ENCODE results near the gene KCNJ4. TPM values are rescaled to one million over a fixed set of nuclear protein-coding genes. Genes with fewer than 3 reads are reported as not detected.

KCNJ4 gene
- total RNA-seq, 1 experiment from 2014 or later: 3.4 TPM

- H3K4me3 ChIP-seq (ENCODE audit: insufficient read depth, low read depth, low read length): no peak overlapping the region
- H3K36me3 ChIP-seq (replicated peaks; ENCODE audit: control insufficient read depth, insufficient read depth, low read length): no peaks in the 10 kb centered on the region
- peaks cover 37% of the 10 kb centered on the region for H3K27me3 ChIP-seq (ENCODE audit: control insufficient read depth, insufficient read depth, low read length)
- DNase-seq: no peak
These were observed 10.1 kb upstream of the KCNJ4 start for GRCh38 chr22:38464992-38465672.

- peaks cover 35% of the 10 kb centered on the region for H3K27me3 ChIP-seq (ENCODE audit: control insufficient read depth, insufficient read depth, low read length)
- H3K36me3 ChIP-seq (replicated peaks; ENCODE audit: control insufficient read depth, insufficient read depth, low read length): no peaks in the 10 kb centered on the region
- peak; percentile 90 for DNase-seq
- H3K4me3 ChIP-seq (ENCODE audit: insufficient read depth, low read depth, low read length): 0 out of 2 replicates have a peak overlapping the region, but pooled peaks have one; percentile 6
These were observed 8.2 kb upstream of the KCNJ4 start for GRCh38 chr22:38462960-38463784.

- peak; percentile 95 for DNase-seq
- Histone ChIP-seq H3K36me3 (replicated peaks; ENCODE audit: control insufficient read depth, insufficient read depth, low read length) (no peaks in the 10 kb centered on the region), H3K4me3 (ENCODE audit: insufficient read depth, low read depth, low read length) (peak overlapping the region; percentile 16; the same call in 1 of the 2 replicates), H3K27me3 (ENCODE audit: control insufficient read depth, insufficient read depth, low read length) (peaks cover 26% of the 10 kb centered on the region)
These were observed 6.5 kb upstream of the KCNJ4 start for GRCh38 chr22:38461414-38462081.

GRCh38 chr22:38461057-38461413 lies 6.0 kb upstream of the KCNJ4 start:
- H3K27me3 ChIP-seq (ENCODE audit: control insufficient read depth, insufficient read depth, low read length): peaks cover 28% of the 10 kb centered on the region
- DNase-seq: peak; percentile 40
- no peaks in the 10 kb centered on the region for H3K36me3 ChIP-seq (replicated peaks; ENCODE audit: control insufficient read depth, insufficient read depth, low read length)
- H3K4me3 ChIP-seq (ENCODE audit: insufficient read depth, low read depth, low read length): peak overlapping the region; percentile 16; the same call in 1 of the 2 replicates

GRCh38 chr22:38460426-38460840 lies 5.4 kb upstream of the KCNJ4 start:
- no peak for DNase-seq

GRCh38 chr22:38456841-38457699 lies 2.1 kb upstream of the KCNJ4 start:
- Histone ChIP-seq H3K36me3 (replicated peaks; ENCODE audit: control insufficient read depth, insufficient read depth, low read length) (no peaks in the 10 kb centered on the region), H3K4me3 (ENCODE audit: insufficient read depth, low read depth, low read length) (no peak overlapping the region), H3K27me3 (ENCODE audit: control insufficient read depth, insufficient read depth, low read length) (peaks cover 52% of the 10 kb centered on the region)
- no peak for DNase-seq

More at GRCh38 chr22:38460426-38460840, 5.4 kb upstream of the KCNJ4 start:
- Histone ChIP-seq H3K36me3 (replicated peaks; ENCODE audit: control insufficient read depth, insufficient read depth, low read length) (no peaks in the 10 kb centered on the region), H3K4me3 (ENCODE audit: insufficient read depth, low read depth, low read length) (no peak overlapping the region), H3K27me3 (ENCODE audit: control insufficient read depth, insufficient read depth, low read length) (peaks cover 30% of the 10 kb centered on the region)

- H3K4me3 ChIP-seq (ENCODE audit: insufficient read depth, low read depth, low read length): peak overlapping the region; percentile 48; the same call in 1 of the 2 replicates
- peaks cover 52% of the 10 kb centered on the region for H3K27me3 ChIP-seq (ENCODE audit: control insufficient read depth, insufficient read depth, low read length)
- H3K36me3 ChIP-seq (replicated peaks; ENCODE audit: control insufficient read depth, insufficient read depth, low read length): no peaks in the 10 kb centered on the region
- peak; percentile 54 for DNase-seq
These were observed 1.4 kb upstream of the KCNJ4 start for GRCh38 chr22:38456272-38456835.

GRCh38 chr22:38455530-38456271 lies 702 bp upstream of the KCNJ4 start:
- Histone ChIP-seq H3K27me3 (ENCODE audit: control insufficient read depth, insufficient read depth, low read length) (peaks cover 47% of the 10 kb centered on the region), H3K4me3 (ENCODE audit: insufficient read depth, low read depth, low read length) (peak overlapping the region; percentile 48), H3K36me3 (replicated peaks; ENCODE audit: control insufficient read depth, insufficient read depth, low read length) (no peaks in the 10 kb centered on the region)
- DNase-seq: peak; percentile 97

- peak; percentile 86 for DNase-seq
- Histone ChIP-seq H3K27me3 (ENCODE audit: control insufficient read depth, insufficient read depth, low read length) (peaks cover 47% of the 10 kb centered on the region), H3K4me3 (ENCODE audit: insufficient read depth, low read depth, low read length) (peak overlapping the region; percentile 44), H3K36me3 (replicated peaks; ENCODE audit: control insufficient read depth, insufficient read depth, low read length) (no peaks in the 10 kb centered on the region)
These were observed 485 bp downstream of the KCNJ4 start for GRCh38 chr22:38454353-38455075.

- Histone ChIP-seq H3K36me3 (replicated peaks; ENCODE audit: control insufficient read depth, insufficient read depth, low read length) (no peaks in the 10 kb centered on the region), H3K4me3 (ENCODE audit: insufficient read depth, low read depth, low read length) (no peak overlapping the region; the same call in 1 of the 2 replicates), H3K27me3 (ENCODE audit: control insufficient read depth, insufficient read depth, low read length) (peaks cover 47% of the 10 kb centered on the region)
- DNase-seq: no peak
These were observed 1.0 kb downstream of the KCNJ4 start for GRCh38 chr22:38453996-38454352.

GRCh38 chr22:38453066-38453672 lies 1.8 kb downstream of the KCNJ4 start:
- Histone ChIP-seq H3K4me3 (ENCODE audit: insufficient read depth, low read depth, low read length) (no peak overlapping the region), H3K36me3 (replicated peaks; ENCODE audit: control insufficient read depth, insufficient read depth, low read length) (no peaks in the 10 kb centered on the region), H3K27me3 (ENCODE audit: control insufficient read depth, insufficient read depth, low read length) (peaks cover 43% of the 10 kb centered on the region)
- DNase-seq: no peak

GRCh38 chr22:38452373-38453065 lies 2.5 kb downstream of the KCNJ4 start:
- Histone ChIP-seq H3K4me3 (ENCODE audit: insufficient read depth, low read depth, low read length) (no peak overlapping the region), H3K36me3 (replicated peaks; ENCODE audit: control insufficient read depth, insufficient read depth, low read length) (no peaks in the 10 kb centered on the region), H3K27me3 (ENCODE audit: control insufficient read depth, insufficient read depth, low read length) (peaks cover 41% of the 10 kb centered on the region)
- DNase-seq: peak; percentile 81

Data from H7 (cell line).